ENCODE data around the gene ZFYVE28. TPM values are rescaled to one million over a fixed set of nuclear protein-coding genes. Genes with fewer than 3 reads are reported as not detected.

ZFYVE28 gene
- polyA plus RNA-seq, 1 of the 3 experiments (the other 2 are of a cell fraction), result 3.2 TPM

DNA sequence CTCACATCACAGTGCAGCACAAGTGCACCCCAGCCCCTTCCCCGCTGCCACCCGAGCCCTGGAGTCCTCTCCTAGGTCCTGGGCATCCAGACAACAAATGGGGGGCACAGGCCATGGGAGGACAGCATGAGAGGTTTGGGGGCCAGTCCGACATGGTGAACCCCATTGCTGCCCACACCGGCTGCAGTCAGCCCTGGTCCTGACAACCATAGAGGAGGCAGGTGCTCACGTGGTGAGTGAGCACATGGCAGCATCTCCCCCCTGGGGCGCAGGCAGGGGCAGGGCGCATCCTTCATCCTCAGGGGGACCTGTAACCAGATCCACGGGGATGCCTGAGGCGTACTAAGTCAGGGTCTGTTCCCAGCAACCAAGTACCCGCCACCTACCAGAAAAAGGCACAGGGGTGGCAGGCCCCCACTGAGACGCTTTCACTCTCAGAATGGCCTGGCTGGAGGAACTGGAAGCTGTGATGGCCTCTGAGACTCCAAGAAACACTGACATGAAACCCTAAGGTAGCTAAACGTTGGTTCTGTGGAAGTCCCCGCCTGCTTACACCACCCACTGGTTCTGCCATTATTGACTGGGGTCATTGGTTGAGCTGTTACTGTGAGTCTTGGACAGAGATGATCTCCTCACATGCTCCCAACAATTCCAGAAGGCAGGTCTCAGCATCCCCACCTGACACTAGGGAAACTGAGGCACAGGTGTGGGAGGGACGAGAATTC lies 6.5 kb downstream of the ZFYVE28 start:
- Histone ChIP-seq H3K4me2 (peak overlapping the region; percentile 79), H3K9me3 (no peaks in the 10 kb centered on the region), H4K20me1 (ENCODE audit: insufficient read depth) (no peaks in the 10 kb centered on the region), H3K4me3 (ENCODE audit: low read depth in 2 of 2, low read length in 1 of 2) (peak overlapping the region in 1 of 2 experiments; percentile 43; a peak in 1 of 4 replicates), H3K9ac (peak overlapping the region; percentile 68; the same call in 1 of the 2 replicates), H3F3A (replicated peaks; ENCODE audit: insufficient read depth) (peaks cover 29% of the 10 kb centered on the region), H2AFZ (ENCODE audit: low read depth) (peak overlapping the region; percentile 66; the same call in 1 of the 2 replicates), H3K36me3 (replicated peaks in 1 of 2; ENCODE audit: control insufficient read depth in 1 of 2, insufficient read depth in 2 of 2, low read length in 1 of 2) (no peaks in the 10 kb centered on the region), H3K27me3 (ENCODE audit: insufficient read depth) (0 out of 2 replicates have a peak, but pooled peaks cover 8% of the 10 kb centered on the region), H3K79me2 (ENCODE audit: insufficient read depth) (no peaks in the 10 kb centered on the region), H3K4me1 (ENCODE audit: control insufficient read depth in 1 of 2, insufficient read depth in 2 of 2, low read depth in 1 of 2, low read length in 1 of 2) (peaks cover 11 to 33% of the 10 kb centered on the region in 2 experiments; a peak in 2 of 4 replicates), H3K9me2 (no peaks in the 10 kb centered on the region), H3K27ac (ENCODE audit: low read depth in 2 of 2, low read length in 1 of 2) (peak overlapping the region; percentile 82 to 97)
- no peak for DNase-seq
- POLR2A ChIA-PET, result interaction anchor here (1.2 to 2.2 kb wide), 3 partner anchors 10 to 57 kb away, joined by 3 to 9 read pairs (median 8); partner anchors contain the start of gene RNF4
- TF ChIP-seq JUND (IDR thresholded peaks at IDR 0.05) (no peak), FOXM1 (IDR thresholded peaks at IDR 0.05; ENCODE audit: low read depth) (no peak)
- CTCF ChIA-PET, result interaction anchor here (1.0 to 6.3 kb wide), 7 partner anchors 10 to 191 kb away, joined by 4 to 30 read pairs (median 7); partner anchors contain the start of gene RNF4
- WGBS (ENCODE audit: low lambda C conversion rate), result 91% methylated on average over 5 of the region's 14 CpGs

DNA sequence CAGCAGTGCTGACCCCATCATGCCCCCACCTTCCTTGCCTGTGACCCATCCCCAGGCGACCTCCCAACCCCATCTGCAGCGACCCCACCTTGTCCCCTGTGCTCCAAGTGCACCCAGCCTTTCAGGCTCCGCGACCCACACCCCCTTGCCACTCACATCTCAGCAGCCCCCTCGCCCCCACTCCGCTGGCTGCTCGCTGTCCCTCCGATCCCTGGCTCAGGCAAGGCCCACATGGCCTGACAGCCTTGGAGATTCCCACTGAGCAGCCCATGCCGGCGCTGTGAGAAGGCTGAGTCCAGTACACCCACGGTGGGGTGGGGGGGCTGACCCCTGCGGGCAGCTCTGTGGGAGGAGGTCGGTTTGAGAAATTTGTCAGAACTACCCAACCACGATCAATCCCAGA lies 9.1 kb downstream of the ZFYVE28 start:
- Histone ChIP-seq H3K9ac (no peak overlapping the region), H4K20me1 (ENCODE audit: insufficient read depth) (no peaks in the 10 kb centered on the region), H3K4me3 (ENCODE audit: low read depth in 2 of 2, low read length in 1 of 2) (no peak overlapping the region), H3K79me2 (ENCODE audit: insufficient read depth) (no peaks in the 10 kb centered on the region), H3F3A (replicated peaks; ENCODE audit: insufficient read depth) (peaks cover 11% of the 10 kb centered on the region), H3K9me2 (no peaks in the 10 kb centered on the region), H3K4me2 (no peak overlapping the region), H3K27me3 (ENCODE audit: insufficient read depth) (no peaks in the 10 kb centered on the region), H2AFZ (ENCODE audit: low read depth) (no peak overlapping the region), H3K27ac (ENCODE audit: low read depth in 2 of 2, low read length in 1 of 2) (no peak overlapping the region), H3K36me3 (replicated peaks in 1 of 2; ENCODE audit: control insufficient read depth in 1 of 2, insufficient read depth in 2 of 2, low read length in 1 of 2) (no peaks in the 10 kb centered on the region), H3K9me3 (no peaks in the 10 kb centered on the region), H3K4me1 (ENCODE audit: control insufficient read depth in 1 of 2, insufficient read depth in 2 of 2, low read depth in 1 of 2, low read length in 1 of 2) (peaks cover 9 to 26% of the 10 kb centered on the region in 2 experiments; a peak in 2 of 4 replicates)
- 85% methylated on average over 4 of the region's 14 CpGs for WGBS (ENCODE audit: low lambda C conversion rate)
- CTCF ChIA-PET, result no interaction called here
- POLR2A ChIA-PET, result no interaction called here
- DNase-seq, result no peak
- TF ChIP-seq JUND (IDR thresholded peaks at IDR 0.05), result no peak
- no peak for TF ChIP-seq TEAD4 (IDR thresholded peaks at IDR 0.05; ENCODE audit: borderline replicate concordance, insufficient read depth)
- no peak for TF ChIP-seq MEF2A (IDR thresholded peaks at IDR 0.05; ENCODE audit: borderline replicate concordance, low read depth)
- TF ChIP-seq, protein P1, sequence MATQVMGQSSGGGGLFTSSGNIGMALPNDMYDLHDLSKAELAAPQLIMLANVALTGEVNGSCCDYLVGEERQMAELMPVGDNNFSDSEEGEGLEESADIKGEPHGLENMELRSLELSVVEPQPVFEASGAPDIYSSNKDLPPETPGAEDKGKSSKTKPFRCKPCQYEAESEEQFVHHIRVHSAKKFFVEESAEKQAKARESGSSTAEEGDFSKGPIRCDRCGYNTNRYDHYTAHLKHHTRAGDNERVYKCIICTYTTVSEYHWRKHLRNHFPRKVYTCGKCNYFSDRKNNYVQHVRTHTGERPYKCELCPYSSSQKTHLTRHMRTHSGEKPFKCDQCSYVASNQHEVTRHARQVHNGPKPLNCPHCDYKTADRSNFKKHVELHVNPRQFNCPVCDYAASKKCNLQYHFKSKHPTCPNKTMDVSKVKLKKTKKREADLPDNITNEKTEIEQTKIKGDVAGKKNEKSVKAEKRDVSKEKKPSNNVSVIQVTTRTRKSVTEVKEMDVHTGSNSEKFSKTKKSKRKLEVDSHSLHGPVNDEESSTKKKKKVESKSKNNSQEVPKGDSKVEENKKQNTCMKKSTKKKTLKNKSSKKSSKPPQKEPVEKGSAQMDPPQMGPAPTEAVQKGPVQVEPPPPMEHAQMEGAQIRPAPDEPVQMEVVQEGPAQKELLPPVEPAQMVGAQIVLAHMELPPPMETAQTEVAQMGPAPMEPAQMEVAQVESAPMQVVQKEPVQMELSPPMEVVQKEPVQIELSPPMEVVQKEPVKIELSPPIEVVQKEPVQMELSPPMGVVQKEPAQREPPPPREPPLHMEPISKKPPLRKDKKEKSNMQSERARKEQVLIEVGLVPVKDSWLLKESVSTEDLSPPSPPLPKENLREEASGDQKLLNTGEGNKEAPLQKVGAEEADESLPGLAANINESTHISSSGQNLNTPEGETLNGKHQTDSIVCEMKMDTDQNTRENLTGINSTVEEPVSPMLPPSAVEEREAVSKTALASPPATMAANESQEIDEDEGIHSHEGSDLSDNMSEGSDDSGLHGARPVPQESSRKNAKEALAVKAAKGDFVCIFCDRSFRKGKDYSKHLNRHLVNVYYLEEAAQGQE (IDR thresholded peaks at IDR 0.05; ENCODE audit: low read depth, low read length), result no peak
- TF ChIP-seq ELF1 (IDR thresholded peaks at IDR 0.05), result no peak
- TF ChIP-seq YY1 (IDR thresholded peaks at IDR 0.05; ENCODE audit: low read depth), result no peak
- TF ChIP-seq FOXJ3 (CRISPR knock-in tag; IDR thresholded peaks at IDR 0.05), result no peak

Data from SK-N-SH (cell line).